ENCODE results near the gene CLSTN1.

DNA sequence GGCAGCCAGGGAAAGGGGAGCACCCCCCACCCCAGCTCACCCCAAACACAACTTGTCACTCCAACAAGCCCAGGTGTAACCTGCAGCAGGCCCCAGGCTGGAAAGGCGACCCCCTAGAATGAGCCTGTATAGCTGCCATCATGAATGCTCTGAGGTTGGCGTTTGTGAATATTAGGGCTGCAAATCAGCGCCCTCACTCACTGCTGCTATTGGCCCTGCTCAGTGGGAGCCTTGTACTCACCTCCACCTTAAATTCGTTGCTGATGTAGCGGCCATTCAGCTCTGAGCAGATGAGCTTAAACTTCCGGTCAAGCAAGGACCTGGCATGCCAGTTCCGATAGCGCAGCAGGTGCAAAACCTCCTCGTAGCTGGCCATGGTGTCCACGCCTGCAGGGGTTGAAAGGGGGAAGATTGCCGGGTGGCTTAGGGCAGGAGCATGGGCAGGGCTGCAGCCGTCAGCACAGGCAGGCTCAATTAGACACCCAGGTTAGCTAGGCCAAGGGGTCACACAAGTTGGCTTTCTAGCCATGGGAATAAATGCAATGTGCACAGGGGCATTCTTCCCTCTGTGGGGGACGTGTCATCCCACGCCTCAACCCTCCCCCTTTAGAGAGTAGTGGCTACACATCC lies 90.5 kb downstream of the CLSTN1 start:
- TF ChIP-seq YY1 (IDR thresholded peaks at IDR 0.05; ENCODE audit: insufficient read depth, insufficient read length), result no peak
- no peak for TF ChIP-seq ZNF274 (IDR thresholded peaks at IDR 0.05; ENCODE audit: low read depth, low read length)
- no peak for TF ChIP-seq SUZ12 (IDR thresholded peaks at IDR 0.05; ENCODE audit: extremely low read depth, insufficient read depth, insufficient read length)
